ENCODE measurements around the gene PMP22.

GRCh38 chr17:15249487-15249886 is 15.6 kb downstream of the PMP22 start:
- TF ChIP-seq, protein P1, sequence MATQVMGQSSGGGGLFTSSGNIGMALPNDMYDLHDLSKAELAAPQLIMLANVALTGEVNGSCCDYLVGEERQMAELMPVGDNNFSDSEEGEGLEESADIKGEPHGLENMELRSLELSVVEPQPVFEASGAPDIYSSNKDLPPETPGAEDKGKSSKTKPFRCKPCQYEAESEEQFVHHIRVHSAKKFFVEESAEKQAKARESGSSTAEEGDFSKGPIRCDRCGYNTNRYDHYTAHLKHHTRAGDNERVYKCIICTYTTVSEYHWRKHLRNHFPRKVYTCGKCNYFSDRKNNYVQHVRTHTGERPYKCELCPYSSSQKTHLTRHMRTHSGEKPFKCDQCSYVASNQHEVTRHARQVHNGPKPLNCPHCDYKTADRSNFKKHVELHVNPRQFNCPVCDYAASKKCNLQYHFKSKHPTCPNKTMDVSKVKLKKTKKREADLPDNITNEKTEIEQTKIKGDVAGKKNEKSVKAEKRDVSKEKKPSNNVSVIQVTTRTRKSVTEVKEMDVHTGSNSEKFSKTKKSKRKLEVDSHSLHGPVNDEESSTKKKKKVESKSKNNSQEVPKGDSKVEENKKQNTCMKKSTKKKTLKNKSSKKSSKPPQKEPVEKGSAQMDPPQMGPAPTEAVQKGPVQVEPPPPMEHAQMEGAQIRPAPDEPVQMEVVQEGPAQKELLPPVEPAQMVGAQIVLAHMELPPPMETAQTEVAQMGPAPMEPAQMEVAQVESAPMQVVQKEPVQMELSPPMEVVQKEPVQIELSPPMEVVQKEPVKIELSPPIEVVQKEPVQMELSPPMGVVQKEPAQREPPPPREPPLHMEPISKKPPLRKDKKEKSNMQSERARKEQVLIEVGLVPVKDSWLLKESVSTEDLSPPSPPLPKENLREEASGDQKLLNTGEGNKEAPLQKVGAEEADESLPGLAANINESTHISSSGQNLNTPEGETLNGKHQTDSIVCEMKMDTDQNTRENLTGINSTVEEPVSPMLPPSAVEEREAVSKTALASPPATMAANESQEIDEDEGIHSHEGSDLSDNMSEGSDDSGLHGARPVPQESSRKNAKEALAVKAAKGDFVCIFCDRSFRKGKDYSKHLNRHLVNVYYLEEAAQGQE (IDR thresholded peaks at IDR 0.05; ENCODE audit: low read depth): no peak
- TF ChIP-seq YY1 (IDR thresholded peaks at IDR 0.05; ENCODE audit: extremely low read depth, insufficient replicate concordance, low read depth, low read length) (no peak), CTCF (IDR thresholded peaks at IDR 0.05 in 2 of 3, conservative IDR thresholded peaks at IDR 0.05 in 1 of 3; ENCODE audit: borderline replicate concordance in 1 of 3, insufficient read depth in 1 of 3, low read depth in 2 of 3, low read length in 2 of 3) (no peak), EZH2phosphoT487 (IDR thresholded peaks at IDR 0.05; ENCODE audit: borderline replicate concordance) (no peak), SP1 (IDR thresholded peaks at IDR 0.05; ENCODE audit: low read depth) (no peak), TCF7L2 (IDR thresholded peaks at IDR 0.05; ENCODE audit: borderline replicate concordance, extremely low read depth, insufficient read depth, insufficient read length) (no peak), POLR2AphosphoS5 (IDR thresholded peaks at IDR 0.05; ENCODE audit: low read depth, low read length) (no peak), POLR2A (IDR thresholded peaks at IDR 0.05; ENCODE audit: borderline replicate concordance, extremely low read depth, insufficient read depth, insufficient read length) (no peak), ZNF274 (IDR thresholded peaks at IDR 0.05; ENCODE audit: low read depth, low read length) (no peak), EZH2 (IDR thresholded peaks at IDR 0.05) (no peak), RAD21 (IDR thresholded peaks at IDR 0.05; ENCODE audit: low read depth) (no peak), EGR1 (IDR thresholded peaks at IDR 0.05; ENCODE audit: low read depth) (no peak)
- TF ChIP-seq, protein P2, sequence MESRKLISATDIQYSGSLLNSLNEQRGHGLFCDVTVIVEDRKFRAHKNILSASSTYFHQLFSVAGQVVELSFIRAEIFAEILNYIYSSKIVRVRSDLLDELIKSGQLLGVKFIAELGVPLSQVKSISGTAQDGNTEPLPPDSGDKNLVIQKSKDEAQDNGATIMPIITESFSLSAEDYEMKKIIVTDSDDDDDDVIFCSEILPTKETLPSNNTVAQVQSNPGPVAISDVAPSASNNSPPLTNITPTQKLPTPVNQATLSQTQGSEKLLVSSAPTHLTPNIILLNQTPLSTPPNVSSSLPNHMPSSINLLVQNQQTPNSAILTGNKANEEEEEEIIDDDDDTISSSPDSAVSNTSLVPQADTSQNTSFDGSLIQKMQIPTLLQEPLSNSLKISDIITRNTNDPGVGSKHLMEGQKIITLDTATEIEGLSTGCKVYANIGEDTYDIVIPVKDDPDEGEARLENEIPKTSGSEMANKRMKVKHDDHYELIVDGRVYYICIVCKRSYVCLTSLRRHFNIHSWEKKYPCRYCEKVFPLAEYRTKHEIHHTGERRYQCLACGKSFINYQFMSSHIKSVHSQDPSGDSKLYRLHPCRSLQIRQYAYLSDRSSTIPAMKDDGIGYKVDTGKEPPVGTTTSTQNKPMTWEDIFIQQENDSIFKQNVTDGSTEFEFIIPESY (IDR thresholded peaks at IDR 0.05; ENCODE audit: extremely low read depth, insufficient replicate concordance, low read length): no peak
- TF ChIP-seq, protein P3, sequence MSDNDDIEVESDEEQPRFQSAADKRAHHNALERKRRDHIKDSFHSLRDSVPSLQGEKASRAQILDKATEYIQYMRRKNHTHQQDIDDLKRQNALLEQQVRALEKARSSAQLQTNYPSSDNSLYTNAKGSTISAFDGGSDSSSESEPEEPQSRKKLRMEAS (IDR thresholded peaks at IDR 0.05): no peak

Measured in HCT116 (cell line).